Right lobe of liver (tissue), 4 donors: ENCODE measurements around the gene VWA5B1.

Source experiments
- CTCF ChIP-seq, 4 donors: fragments of 200-600 bp in 3 of 4; fragments of 450-650 bp in 1 of 4; IDR thresholded peaks; one replicate each; pipeline versions ENCODE4 v1.5.1 to v1.8.0; 2016 to 2022; ENCODE audit warnings: antibody characterized with exemption in 4 of 4, mild to moderate bottlenecking in 2 of 4
- POLR2A ChIP-seq: fragments of 450-650 bp; IDR thresholded peaks from one replicate; pipeline ENCODE4 v1.6.1; 2017; ENCODE audit warnings: antibody characterized with exemption, mild to moderate bottlenecking
- donor health status: DM: no; HTN: no; CAD: no.
- donor health status: DM: no; HTN: no; CAD: no.
- donor health status: DM: no; HTN: yes; CAD: no.

- TF ChIP-seq CTCF (IDR thresholded peaks at IDR 0.05) (peak in 1 of 4 donors; percentile 20), POLR2A (no peak)
These were observed 39.3 kb downstream of the VWA5B1 start for GRCh38 chr1:20329793-20330542.
